ENCODE results near the gene CSTPP1.

Gene CSTPP1

DNA sequence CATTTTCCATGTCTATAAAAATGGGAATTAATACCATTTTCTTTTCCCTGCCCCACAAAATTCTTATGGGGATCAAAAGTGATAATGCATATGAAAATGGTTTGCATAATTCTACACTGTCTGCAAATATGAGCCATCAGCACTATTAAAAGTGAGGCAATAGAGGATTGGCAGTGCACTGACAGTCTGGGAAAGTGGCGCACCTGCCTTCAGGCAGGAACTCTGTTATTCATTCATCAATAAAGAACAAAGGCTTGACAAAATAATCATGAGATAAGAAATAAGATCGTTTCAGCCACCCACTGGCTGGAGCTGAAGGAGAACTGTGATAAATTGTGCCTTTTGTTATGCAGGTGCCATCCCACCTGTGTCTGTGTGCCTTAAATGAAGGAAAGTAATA is 190.7 kb downstream of the CSTPP1 start:
- no peak for DNase-seq (ENCODE audit: low read depth in 2 of 2, low spot score in 1 of 2)

DNA sequence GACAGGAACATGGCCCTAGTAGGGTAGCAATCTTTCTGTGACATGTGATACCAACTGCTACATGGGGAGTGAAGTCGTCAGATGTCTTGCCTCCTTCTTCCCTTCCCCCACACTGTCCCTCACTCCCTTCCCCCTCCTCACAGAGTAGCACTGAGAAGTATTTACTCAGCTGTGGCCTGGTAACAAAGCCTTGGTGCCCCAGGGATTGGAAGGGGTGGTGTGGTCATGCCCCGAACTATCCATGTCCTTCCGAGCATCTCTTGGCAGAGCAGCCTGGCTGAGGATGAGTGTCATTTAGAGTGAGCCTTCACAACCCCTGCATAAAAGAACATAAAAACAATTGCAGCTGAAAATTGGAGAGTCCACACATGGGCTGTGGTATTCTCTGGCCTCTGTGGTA is 194.0 kb downstream of the CSTPP1 start:
- DNase-seq (ENCODE audit: low read depth in 2 of 2, low spot score in 1 of 2), result no peak

DNA sequence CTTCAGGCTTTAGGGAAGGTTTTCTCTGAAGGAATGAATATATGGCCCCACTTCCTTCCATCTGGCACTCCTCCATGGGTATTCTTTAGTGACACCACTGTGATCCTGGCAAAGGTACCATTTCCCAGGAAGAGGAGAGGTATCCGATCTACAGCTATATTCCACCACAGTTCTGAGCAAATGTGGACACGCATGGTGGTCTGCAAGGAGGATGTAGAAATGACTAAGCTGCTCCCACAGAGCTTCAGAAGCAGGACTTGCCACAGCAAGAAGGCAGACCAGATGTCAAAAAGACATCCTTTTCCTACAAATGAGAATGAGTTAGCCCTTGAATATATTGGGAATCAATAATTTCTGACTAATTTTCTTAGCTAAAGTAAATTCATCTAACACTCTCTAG is 194.6 kb downstream of the CSTPP1 start:
- DNase-seq (ENCODE audit: low read depth in 2 of 2, low spot score in 1 of 2), result no peak

DNA sequence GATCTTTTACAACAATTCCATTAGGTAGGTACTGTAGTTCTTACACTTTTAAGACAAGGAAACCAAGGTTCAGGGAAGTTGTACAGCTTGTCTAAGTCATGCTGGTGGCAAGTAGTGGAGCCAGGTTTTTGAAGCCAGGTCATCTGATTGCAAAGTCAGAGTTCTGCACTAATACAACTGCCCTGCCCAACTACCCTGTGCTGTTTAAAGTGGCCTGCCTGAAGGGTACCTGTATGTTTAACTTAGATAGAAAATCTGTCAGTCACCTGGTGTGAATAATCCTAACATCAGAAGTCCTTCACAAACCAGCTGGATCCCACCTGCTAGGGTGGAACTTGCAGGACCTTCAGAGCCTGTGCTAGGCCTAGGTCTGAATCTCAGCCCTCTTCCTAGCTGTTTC is 195.9 kb downstream of the CSTPP1 start:
- DNase-seq (ENCODE audit: low read depth in 2 of 2, low spot score in 1 of 2), result no peak

DNA sequence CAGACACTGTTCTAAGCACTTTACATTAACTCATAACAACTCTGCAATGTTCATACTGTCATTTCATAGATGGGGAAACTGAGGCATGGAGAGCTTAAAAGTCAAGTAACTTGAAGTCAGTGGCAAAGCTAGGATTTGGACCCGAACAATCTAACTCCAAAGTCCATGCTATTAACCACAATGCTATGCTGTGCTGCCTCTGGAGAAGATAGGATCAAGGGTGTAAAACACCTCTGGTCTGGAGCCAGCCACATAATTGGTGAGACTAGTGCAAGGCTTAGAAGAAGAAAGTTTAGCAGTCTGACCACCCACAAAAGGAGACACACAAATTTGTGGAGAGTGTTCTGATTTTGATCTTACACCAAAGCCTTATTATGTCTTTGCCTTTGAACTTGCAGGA is 196.4 kb downstream of the CSTPP1 start:
- no peak for DNase-seq (ENCODE audit: low read depth in 2 of 2, low spot score in 1 of 2)

DNA sequence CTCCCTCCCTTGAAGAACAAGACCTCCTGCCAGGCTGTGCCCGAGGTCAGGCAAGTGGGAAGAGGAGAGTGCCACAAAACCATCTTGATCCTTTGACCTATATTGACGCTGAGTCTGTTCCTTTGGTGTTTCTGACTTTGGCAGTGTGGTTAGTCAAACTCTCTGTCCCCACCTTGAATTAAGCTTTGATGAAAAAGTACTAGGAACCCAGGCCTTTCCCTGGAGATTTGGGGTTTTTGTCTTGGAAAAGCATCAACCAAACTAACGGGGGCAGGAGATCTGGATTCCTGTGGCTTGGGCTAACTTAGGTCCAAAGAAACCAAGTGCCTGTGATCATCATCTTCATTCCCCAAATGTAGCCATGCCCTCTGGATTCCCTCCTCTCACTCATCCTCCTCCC is 199.8 kb downstream of the CSTPP1 start:
- DNase-seq (ENCODE audit: low read depth in 2 of 2, low spot score in 1 of 2), result no peak

DNA sequence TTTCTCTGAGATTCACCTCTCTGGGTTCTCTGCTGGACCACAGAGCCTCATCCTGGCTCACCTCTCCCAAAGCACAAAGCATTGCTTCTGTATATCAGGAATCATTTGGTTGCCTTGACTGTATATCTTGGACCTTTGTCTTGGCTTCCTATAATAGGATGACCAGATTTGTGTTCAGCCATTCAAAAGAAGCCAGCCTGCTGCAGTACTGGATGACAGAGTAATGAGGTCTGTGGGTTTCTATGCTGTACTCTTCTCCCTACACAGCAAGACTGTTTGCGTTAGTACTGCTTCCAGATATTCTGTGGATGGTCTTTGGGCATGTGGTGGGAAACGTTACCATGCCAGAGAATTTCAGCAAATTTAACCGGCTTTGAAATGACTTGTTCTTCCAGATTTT is 200.4 kb downstream of the CSTPP1 start:
- no peak for DNase-seq (ENCODE audit: low read depth in 2 of 2, low spot score in 1 of 2)

DNA sequence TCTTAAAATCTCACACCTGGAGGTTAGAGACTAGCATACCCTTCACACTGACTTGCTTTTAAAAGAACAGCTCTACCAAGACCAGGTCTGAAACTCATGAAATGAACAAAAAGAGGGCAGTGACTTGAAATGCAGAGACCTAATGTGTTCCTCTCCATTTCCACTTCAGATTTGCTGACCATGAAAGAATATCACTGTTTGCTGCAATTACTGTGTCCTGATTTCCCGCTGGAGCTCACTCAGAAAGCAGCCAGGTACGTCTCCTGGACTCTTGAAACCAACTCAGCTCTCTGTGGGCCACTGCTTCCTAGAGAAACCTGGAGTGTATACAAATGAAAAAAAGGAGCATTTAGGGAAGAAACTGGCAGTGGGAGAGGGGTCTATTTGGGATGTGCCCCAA is 200.9 kb downstream of the CSTPP1 start:
- DNase-seq (ENCODE audit: low read depth in 2 of 2, low spot score in 1 of 2), result no peak

DNA sequence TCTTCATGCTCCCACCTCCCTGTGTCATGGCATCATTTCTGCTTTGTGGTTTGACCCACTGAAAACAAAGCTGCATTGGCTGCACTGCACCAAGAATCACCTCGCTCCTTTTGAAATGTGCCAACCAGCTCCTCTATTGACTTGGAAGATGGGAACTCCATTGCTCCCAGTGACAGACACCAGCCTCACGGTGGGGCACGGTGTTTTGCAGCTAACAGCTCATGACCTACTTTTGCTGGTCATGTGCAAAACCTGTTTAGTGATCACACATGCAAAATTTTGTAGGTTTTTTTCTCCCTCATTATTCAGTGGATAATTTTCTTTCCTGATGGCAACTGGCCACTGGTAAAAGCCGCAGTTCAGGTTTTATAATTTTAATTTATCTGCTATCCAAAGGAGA is 203.3 kb downstream of the CSTPP1 start:
- no peak for DNase-seq (ENCODE audit: low read depth in 2 of 2, low spot score in 1 of 2)

DNA sequence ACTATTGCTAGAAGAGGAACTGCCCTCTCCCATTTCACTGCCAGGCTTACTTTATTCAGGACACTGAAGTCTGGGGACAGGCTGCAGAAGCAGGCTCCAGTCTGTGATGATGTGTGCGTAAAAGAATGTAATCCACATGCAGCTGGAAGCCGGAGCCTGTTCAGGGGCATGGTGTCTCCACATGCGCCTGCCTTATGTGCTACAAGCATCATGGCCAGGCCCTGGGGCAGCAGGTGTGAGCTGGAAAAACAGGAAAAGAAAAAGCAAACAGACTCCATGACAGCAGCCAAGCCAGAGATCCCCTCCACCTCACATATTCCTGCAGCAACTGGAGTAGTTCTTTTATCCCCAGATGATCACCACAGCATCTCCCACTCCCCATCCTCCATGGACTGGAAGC is 206.8 kb downstream of the CSTPP1 start:
- no peak for DNase-seq (ENCODE audit: low read depth in 2 of 2, low spot score in 1 of 2)

DNA sequence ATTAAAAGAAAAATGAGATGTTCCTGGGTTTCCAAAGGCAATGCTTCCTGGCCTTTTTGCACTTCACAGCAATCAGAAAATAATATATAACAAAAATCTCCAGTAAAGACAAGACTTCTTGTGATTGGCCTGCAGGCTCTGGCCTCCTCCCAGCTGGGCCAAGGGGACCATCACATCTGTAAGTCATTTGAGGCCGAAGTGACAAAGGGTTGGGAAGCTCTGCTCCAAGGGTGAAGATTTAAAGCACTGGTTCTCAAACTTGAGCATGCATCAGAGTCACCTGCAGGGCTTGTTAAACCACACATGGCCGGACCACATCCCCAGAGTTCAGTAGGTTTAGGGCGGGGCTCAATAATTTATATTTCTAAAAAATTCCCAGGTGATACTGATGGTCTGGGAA is 208.0 kb downstream of the CSTPP1 start:
- DNase-seq (ENCODE audit: low read depth in 2 of 2, low spot score in 1 of 2), result no peak

DNA sequence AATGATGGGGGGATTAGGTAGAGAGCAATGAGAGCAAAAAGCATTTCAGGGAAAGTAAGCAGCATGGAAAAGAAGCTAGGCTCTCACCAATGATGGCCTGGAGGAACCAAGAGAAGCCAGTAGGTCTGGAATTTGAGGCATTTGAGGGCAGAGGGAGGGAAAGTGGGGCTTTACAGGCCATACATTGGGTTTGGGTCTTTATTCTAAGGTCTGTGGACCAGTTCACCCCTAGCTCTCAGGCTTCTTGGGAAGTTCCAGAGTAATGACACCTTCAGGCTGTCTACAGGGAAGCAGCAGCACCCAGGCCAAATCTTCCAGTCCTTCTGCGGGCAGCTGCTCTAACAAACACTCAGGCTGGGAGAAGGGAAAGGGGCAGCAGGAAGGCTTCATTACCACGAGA is 210.7 kb downstream of the CSTPP1 start:
- no peak for DNase-seq (ENCODE audit: low read depth in 2 of 2, low spot score in 1 of 2)

DNA sequence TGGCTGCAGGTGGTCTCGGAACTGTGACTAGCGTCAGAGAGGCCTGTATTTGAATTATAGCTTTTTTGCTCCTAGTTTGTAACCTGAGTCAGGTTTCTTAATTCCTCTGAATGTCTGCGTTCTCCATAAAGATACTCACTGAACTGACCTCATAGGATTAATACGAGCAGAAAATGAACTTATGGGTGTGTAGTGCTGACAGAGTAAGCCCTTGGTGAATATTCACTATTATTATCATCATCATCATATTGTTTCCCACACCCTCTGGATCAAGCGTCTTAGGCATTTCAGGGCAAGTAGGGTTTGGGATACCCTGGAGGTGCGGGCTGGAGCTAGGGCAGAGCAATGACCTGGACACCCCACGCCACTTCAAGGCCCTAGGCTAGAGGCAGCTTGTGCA is 211.1 kb downstream of the CSTPP1 start:
- no peak for DNase-seq (ENCODE audit: low read depth in 2 of 2, low spot score in 1 of 2)

DNA sequence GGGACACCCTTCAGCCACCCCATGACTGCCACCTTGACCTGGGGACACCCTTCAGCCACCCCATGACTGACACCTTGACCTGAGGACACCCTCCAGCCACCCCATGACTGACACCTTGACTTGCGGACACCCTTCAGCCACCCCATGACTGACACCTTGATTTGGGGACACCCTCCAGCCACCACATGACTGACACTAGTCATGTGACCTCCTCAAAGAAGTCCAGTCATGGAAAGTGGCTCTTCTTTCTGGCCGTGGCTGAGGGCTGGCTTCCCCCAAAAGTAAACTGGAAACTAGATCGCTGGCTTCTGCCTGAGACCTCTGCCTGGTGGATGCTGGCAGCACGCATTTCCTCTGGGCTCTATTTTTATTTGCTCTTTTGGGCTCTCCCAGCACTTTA is 211.7 kb downstream of the CSTPP1 start:
- no peak for DNase-seq (ENCODE audit: low read depth in 2 of 2, low spot score in 1 of 2)

DNA sequence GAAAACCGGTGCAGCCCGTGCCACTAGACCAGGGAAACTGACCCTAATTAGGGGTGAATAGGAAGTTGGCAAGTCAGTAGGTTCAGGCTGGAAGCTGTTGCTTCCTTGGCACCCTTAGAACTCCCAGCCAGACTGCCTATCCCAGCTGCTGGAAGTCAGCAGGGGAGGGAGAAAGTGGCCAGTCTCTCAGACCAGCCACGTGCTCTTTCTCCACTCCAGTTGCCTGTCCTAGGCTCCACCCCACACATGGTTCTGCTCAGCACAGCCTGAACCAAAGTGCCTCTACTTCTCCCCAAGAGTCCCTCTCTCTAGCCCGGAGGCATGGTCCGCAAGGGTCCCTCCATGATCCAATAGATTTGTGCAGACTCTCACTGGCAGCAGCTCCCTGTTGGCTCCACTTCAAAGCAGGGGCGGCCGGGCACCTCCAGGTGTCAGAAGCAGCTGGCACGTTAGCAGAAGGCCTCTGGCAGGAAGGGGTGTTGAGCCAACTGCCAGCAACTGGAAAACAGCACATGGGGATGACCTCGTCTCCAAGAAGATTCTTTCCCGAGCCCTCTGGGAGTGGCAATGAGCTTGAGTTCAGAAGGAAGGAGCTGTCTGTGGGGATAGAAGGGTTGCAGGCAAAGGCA is 212.5 kb downstream of the CSTPP1 start:
- DNase-seq (ENCODE audit: low read depth in 2 of 2, low spot score in 1 of 2), result no peak

DNA sequence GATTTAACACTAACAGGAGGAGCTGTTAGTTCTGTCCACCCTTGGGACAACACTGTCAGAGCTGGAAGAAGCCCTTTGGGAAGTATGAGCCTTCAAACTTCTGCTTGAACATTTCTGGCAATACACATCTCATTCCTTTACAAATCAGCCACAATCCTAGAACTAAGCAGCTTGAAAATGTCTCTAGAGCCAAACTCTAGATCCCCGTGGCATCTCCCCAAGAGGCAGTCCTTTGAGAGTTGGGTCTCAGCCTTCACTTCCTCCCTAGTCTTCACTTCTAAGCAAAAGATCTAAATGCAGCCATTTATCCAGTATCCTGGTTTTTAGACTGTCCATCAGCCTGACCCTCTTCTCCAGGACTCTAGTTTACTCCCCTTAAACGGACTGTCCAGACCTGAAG is 213.2 kb downstream of the CSTPP1 start:
- DNase-seq (ENCODE audit: low read depth in 2 of 2, low spot score in 1 of 2), result no peak

DNA sequence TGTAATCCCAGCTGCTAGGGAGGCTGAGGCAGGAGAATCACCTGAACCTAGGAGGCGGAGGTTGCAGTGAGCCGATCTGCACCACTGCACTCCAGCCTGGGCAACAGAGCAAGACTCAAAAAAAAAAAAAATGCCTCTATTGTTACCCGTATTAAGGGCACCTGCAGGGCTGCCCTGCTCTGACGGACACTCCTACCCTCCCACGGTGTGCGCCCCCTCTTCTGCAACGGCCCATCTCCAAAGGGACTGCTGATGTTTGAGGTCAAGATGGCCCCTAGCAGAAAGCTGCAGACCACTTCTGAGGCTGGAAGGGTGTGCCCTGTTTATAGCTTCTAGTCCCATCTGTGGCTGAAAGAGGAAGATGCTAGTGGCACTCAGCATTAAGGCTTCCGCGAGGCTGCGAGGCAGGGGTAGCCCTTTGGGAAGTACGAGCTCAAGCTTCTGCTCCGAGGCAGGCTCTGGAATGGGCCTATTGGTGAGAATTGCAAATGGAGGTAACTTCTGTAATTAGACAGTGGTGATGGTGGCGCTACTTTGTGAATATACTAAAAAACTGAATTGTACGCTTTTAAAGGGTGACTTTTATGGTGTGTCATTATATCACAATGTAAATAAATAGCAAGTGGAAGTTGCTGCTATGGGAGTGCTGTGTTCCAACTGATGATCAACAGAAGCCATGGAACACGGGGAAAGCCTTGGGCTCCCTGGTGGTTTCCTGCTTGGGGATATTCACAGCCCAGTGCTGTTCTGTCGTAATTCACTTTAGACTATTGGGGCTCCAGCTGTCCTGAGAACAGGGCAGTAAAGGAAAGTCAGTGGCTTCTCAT is 215.8 kb downstream of the CSTPP1 start:
- DNase-seq (ENCODE audit: low read depth in 2 of 2, low spot score in 1 of 2), result no peak

DNA sequence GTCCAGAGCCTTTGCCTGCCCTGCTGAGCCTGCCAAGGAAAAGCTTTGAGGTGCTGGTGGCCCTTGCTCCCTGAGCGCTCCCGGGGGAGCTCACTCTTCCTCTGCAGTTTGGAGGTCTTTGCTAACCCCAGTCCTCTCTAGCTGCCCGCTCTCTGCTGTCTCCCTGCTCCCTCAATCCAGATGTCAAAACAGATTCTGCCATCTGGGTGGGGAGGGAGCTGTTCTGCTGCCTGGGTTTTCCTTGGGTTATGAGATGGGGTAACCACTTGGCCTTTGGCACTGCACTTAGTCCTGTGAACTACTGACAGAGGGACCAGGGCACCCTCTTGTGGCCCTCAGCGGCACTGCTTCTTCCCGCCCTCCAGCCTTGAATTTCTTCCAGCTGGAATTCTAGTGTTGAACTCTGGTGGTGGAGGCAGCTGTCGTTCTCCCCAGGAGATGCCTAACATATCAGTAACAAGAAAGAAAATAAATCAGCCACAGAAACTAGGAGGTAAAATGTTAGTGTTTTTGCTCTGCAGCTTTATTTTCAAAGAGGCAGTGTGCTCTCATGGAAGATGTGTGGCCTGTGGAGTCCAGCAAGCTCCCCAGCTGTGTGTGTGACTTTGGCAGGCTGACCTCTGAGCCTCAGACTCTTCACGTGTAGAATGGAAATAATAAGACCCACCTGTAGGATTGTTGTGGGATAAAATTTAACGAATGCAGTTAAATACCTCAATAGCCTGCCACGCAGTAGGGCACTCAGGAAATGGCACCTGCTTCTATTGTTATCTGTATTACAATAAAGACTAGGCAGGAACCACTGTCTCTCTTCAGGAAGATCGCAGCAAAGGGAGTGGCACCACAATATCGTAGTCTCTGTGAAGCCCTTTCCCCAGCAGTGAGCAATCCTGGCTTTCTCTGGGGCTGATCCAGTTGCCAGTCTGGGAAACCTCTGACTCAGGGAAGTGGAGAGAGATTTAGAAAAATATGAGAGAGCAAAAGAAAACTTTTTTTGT is 216.7 kb downstream of the CSTPP1 start:
- no peak for DNase-seq (ENCODE audit: low read depth in 2 of 2, low spot score in 1 of 2)

DNA sequence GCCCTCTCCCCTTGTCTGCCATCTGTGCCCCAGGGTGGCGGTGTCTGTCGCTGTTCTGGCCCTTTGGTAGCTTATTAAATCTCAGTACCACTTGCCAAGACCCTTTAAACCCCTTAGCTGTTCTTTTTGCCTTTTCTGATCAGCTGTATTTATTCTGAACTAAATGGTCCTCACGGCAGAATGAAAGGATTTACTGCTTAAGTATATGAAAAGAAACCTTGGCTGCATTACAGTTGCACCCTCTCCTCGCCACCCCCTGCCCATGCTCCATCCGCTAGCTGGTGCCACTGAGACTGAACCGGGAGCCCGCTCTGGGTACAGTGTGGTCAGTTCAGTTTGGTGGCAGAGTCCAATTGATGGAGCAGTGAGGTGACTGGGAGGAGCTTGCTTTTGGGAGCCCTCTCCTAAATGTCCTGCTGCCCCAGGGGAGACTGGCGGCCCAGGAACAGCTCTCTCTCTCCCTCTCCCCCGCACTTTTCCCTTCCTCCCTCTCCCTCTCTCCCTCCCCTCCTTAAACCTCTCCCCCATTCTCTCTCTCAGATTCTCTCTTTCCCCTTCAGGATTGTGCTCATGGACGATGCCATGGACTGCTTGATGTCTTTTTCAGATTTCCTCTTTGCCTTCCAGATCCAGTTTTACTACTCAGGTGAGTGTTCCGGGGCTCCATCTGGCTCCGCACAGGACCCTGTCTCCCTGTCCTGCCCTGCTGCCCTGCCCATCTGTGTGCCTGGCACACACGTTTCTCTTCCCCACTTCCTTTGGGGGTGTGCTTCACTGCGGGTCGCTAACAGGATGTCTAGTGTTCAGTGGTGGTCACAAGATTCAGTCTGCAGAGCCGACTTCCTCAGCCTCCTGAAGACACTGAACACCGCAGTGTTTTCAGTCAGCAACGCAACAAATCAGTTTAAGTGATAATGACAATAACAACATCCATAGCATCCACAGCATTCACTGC is 218.3 kb downstream of the CSTPP1 start:
- DNase-seq (ENCODE audit: low read depth in 2 of 2, low spot score in 1 of 2), result no peak

DNA sequence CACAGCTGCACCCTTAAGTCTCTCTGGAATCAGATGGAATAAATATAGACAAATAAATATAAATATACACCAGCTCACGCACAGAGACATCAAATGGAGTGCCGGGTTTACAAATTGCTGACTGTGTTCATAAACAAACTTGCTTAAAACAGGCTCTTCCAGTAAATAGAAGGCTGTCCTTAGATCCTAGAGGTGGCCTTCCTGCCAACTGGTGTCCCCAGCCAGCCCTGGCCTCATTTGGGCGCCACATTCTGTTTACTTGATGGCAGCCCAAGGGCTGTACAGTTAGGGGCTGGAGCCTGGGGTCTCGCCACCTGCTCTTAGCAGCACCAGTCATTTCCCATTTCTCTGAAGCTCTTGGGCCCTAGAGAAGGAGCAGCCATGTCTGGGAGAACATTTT is 219.3 kb downstream of the CSTPP1 start:
- no peak for DNase-seq (ENCODE audit: low read depth in 2 of 2, low spot score in 1 of 2)

DNA sequence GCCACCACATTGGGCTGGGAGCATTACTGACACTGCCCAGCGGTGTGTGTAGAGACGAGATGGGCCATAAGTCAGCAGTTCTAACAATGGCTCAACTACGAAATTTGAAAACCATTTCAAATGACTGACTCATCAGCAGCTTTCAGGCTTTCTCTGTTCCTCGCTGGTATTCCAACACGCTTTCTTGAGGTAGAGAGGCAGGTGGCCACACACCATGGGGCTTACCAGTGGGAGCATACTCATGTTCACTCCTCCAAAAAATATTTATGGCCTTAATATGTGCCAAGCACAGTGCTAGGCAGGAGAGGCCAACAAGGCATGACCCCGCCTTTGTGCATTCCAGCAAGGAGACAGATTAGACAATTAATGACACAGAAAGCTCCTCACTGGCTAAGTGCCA is 219.8 kb downstream of the CSTPP1 start:
- DNase-seq (ENCODE audit: low read depth in 2 of 2, low spot score in 1 of 2), result no peak
